Caco-2 (cell line): Measurements from ENCODE around the gene SEMA4D. TPM values are rescaled to one million over a fixed set of nuclear protein-coding genes. Genes with fewer than 3 reads are reported as not detected.

ENCODE experiments used
- BruUV-seq: library from RNA; stranded (reverse); fragments of 400-500 nt; replicated peaks from 2 replicates; lab custom pipeline; 2021; lab: Mats Ljungman, UMichigan
- CTCF ChIA-PET: fragments of 300-600 bp; sonication (Branson Sonifier 250); formaldehyde crosslinking; loops from one replicate; lab custom pipeline; 2022; ENCODE audit warnings: antibody characterized with exemption; lab: Charles Lee
- POLR2A ChIA-PET: fragments of 300-600 bp; sonication (Branson Sonifier 250); formaldehyde crosslinking; loops from one replicate; lab custom pipeline; 2022; ENCODE audit warnings: antibody characterized with exemption; lab: Charles Lee
- DNase-seq, 2 experiments: peaks; one replicate each; pipeline versions ENCODE4 v3.0.0 to v3.0.0-alpha.2; 2020 to 2022
- H3K27me3 ChIP-seq: replicated peaks from 2 replicates; pipeline ENCODE4 v1.6.0; 2011; ENCODE audit warnings: low read length; ENCODE audit not compliant: control insufficient read depth, insufficient read depth
- H3K36me3 ChIP-seq: 2 replicates; pipeline ENCODE4 v1.5.1; 2011; ENCODE audit warnings: low read length; ENCODE audit not compliant: control insufficient read depth, insufficient read depth
- H3K4me1 ChIP-seq: fragments of 250-450 bp; sonication (Bioruptor Pico); 2 replicates; pipeline ENCODE4 v1.5.1; 2020; ENCODE audit warnings: mild to moderate bottlenecking
- H3K4me3 ChIP-seq: 2 replicates; pipeline ENCODE4 v1.5.1; 2011; ENCODE audit warnings: low read depth, mild to moderate bottlenecking, control low read depth, low read length
- H3K9me3 ChIP-seq: fragments of 250-450 bp; sonication (Bioruptor Pico); 2 replicates; pipeline ENCODE4 v1.5.1; 2020; ENCODE audit warnings: mild to moderate bottlenecking, moderate library complexity
- H3K27ac Mint-ChIP-seq: one replicate; pipeline ENCODE4 v1.8.0; 2022; ENCODE audit warnings: mixed read lengths; ENCODE audit not compliant: unreplicated experiment
- H3K27me3 Mint-ChIP-seq: one replicate; pipeline ENCODE4 v1.8.0; 2022; ENCODE audit warnings: mixed read lengths; ENCODE audit not compliant: insufficient read depth, unreplicated experiment
- H3K36me3 Mint-ChIP-seq: one replicate; pipeline ENCODE4 v1.8.0; 2022; ENCODE audit warnings: mild to moderate bottlenecking, mixed read lengths; ENCODE audit not compliant: insufficient read depth, unreplicated experiment
- H3K4me1 Mint-ChIP-seq: one replicate; pipeline ENCODE4 v1.8.0; 2022; ENCODE audit warnings: low read depth, mixed read lengths; ENCODE audit not compliant: unreplicated experiment
- H3K4me3 Mint-ChIP-seq: one replicate; pipeline ENCODE4 v1.8.0; 2022; ENCODE audit warnings: mild to moderate bottlenecking, moderate library complexity, mixed read lengths; ENCODE audit not compliant: unreplicated experiment
- H3K9me3 Mint-ChIP-seq: one replicate; pipeline ENCODE4 v1.8.0; 2022; ENCODE audit warnings: mixed read lengths; ENCODE audit not compliant: unreplicated experiment
- CTCF ChIP-seq, 2 experiments: fragments of 200-600 bp in 1 of 2; IDR thresholded peaks; 1 replicate in 1 of 2; 2 replicates in 1 of 2; pipeline versions ENCODE4 v1.5.1 to v1.8.0; 2011 to 2022; ENCODE audit warnings: antibody characterized with exemption in 1 of 2, control low read depth in 1 of 2, inconsistent platforms in 1 of 2, low read depth in 1 of 2, low read length in 1 of 2, mild to moderate bottlenecking in 1 of 2, moderate library complexity in 1 of 2; ENCODE audit not compliant: insufficient read depth in 1 of 2, severe bottlenecking in 1 of 2, unreplicated experiment in 1 of 2
- intact Hi-C: fragments of 100-400 bp; cut with micrococcal nuclease; formaldehyde crosslinking; loops from one replicate; pipeline ENCODE4 v1.10.0; 2022; ENCODE audit not compliant: unreplicated experiment
- total RNA-seq: library from RNA; stranded (reverse); gene quantifications from 2 replicates; pipeline ENCODE4 v1.2.3, GENCODE V29; 2022

SEMA4D gene
- total RNA-seq, 1 experiment from 2014 or later: 17.1 TPM

- Mint-ChIP-seq H3K27ac (no peak overlapping the region), H3K4me3 (no peak overlapping the region), H3K27me3 (no peaks in the 10 kb centered on the region), H3K36me3 (peaks cover 21% of the 10 kb centered on the region), H3K9me3 (no peaks in the 10 kb centered on the region), H3K4me1 (no peaks in the 10 kb centered on the region)
- intact Hi-C loops: no loop called here
- H3K9me3 ChIP-seq: no peaks in the 10 kb centered on the region
- POLR2A ChIA-PET: no interaction called here
- no peak for DNase-seq
- no TSS peak for BruUV-seq
- CTCF ChIA-PET: no interaction called here
- no peaks in the 10 kb centered on the region for H3K27me3 ChIP-seq
- no peaks in the 10 kb centered on the region for H3K4me1 ChIP-seq
- no peak for TF ChIP-seq CTCF (IDR thresholded peaks at IDR 0.05; ENCODE audit: insufficient read depth in 1 of 2, low read depth in 1 of 2, low read length in 1 of 2, severe bottlenecking in 1 of 2, unreplicated experiment in 1 of 2)
- H3K36me3 ChIP-seq: no peaks in the 10 kb centered on the region
- H3K4me3 ChIP-seq: no peak overlapping the region
Measured at GRCh38 chr9:89363311-89363670, 134.6 kb downstream of the SEMA4D start.

- H3K36me3 Mint-ChIP-seq: peaks cover 21% of the 10 kb centered on the region
- no TSS peak for BruUV-seq
- Histone ChIP-seq H3K27me3 (no peaks in the 10 kb centered on the region), H3K4me1 (no peaks in the 10 kb centered on the region), H3K9me3 (no peaks in the 10 kb centered on the region), H3K36me3 (no peaks in the 10 kb centered on the region), H3K4me3 (no peak overlapping the region)
- H3K27me3 Mint-ChIP-seq: no peaks in the 10 kb centered on the region
- DNase-seq: no peak
- no peak overlapping the region for H3K4me3 Mint-ChIP-seq
- H3K9me3 Mint-ChIP-seq: no peaks in the 10 kb centered on the region
- intact Hi-C loops: no loop called here
- CTCF ChIA-PET: no interaction called here
- POLR2A ChIA-PET: no interaction called here
- no peak for TF ChIP-seq CTCF (IDR thresholded peaks at IDR 0.05; ENCODE audit: insufficient read depth in 1 of 2, low read depth in 1 of 2, low read length in 1 of 2, severe bottlenecking in 1 of 2, unreplicated experiment in 1 of 2)
- no peak overlapping the region for H3K27ac Mint-ChIP-seq
- H3K4me1 Mint-ChIP-seq: no peaks in the 10 kb centered on the region
Measured at GRCh38 chr9:89362647-89363310, 135.1 kb downstream of the SEMA4D start.

- Mint-ChIP-seq H3K9me3 (no peaks in the 10 kb centered on the region), H3K27ac (no peak overlapping the region), H3K27me3 (no peaks in the 10 kb centered on the region), H3K4me1 (no peaks in the 10 kb centered on the region), H3K4me3 (no peak overlapping the region), H3K36me3 (peaks cover 21% of the 10 kb centered on the region)
- Histone ChIP-seq H3K36me3 (no peaks in the 10 kb centered on the region), H3K9me3 (no peaks in the 10 kb centered on the region), H3K27me3 (no peaks in the 10 kb centered on the region), H3K4me1 (no peaks in the 10 kb centered on the region), H3K4me3 (no peak overlapping the region)
- intact Hi-C loops: no loop called here
- ChIA-PET CTCF (no interaction called here), POLR2A (no interaction called here)
- TF ChIP-seq CTCF (IDR thresholded peaks at IDR 0.05; ENCODE audit: insufficient read depth in 1 of 2, low read depth in 1 of 2, low read length in 1 of 2, severe bottlenecking in 1 of 2, unreplicated experiment in 1 of 2): no peak
- no peak for DNase-seq
- BruUV-seq: no TSS peak
Measured at GRCh38 chr9:89361816-89362646, 135.9 kb downstream of the SEMA4D start.
